HG03520 (cell line): Measurements from ENCODE around the gene SCAF1.

ENCODE experiments used
- ATAC-seq: cut with Tn5 transposase; IDR thresholded peaks from one replicate; pipeline ENCODE4 v1.9.1; 2021; ENCODE audit warnings: mild to moderate bottlenecking, moderate library complexity; ENCODE audit not compliant: unreplicated experiment

The SCAF1 gene

GRCh38 chr19:49645592-49645991 is 3.6 kb downstream of the SCAF1 start:
- ATAC-seq: no peak

DNA sequence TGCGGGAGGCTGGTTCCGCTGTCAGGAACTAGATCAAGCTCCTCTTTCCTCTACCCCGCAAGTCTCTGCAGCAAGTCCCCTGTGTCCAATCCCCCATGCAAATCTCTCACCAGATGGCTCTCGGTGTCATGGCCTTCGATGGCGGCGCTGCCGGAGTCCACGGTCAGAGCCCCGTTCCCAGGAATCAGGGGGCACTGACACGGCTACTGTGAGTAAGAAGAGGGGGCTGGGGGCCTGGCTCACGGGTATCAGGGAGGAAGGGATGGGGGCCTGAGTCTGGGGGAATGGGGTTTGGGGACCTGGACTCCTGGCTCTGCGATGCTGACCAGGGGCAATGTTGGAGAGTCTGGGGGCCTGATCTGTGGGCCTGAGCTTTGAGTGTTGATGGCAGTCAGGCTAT is 4.0 kb downstream of the SCAF1 start:
- no peak for ATAC-seq

GRCh38 chr19:49646586-49646985 is 4.6 kb downstream of the SCAF1 start:
- ATAC-seq: no peak

- no peak for ATAC-seq
Observed at GRCh38 chr19:49651029-49651819, 9.2 kb downstream of the SCAF1 start.

GRCh38 chr19:49651820-49652550 is 10.0 kb downstream of the SCAF1 start:
- no peak for ATAC-seq

GRCh38 chr19:49652551-49653465 is 10.8 kb downstream of the SCAF1 start:
- no peak for ATAC-seq

GRCh38 chr19:49653466-49653806 is 11.4 kb downstream of the SCAF1 start:
- ATAC-seq: no peak

- ATAC-seq: no peak
Observed at GRCh38 chr19:49654581-49654980, 12.6 kb downstream of the SCAF1 start.

- no peak for ATAC-seq
Observed at GRCh38 chr19:49655570-49656455, 13.8 kb downstream of the SCAF1 start.

- ATAC-seq: no peak
Observed at GRCh38 chr19:49656456-49657109, 14.6 kb downstream of the SCAF1 start.

DNA sequence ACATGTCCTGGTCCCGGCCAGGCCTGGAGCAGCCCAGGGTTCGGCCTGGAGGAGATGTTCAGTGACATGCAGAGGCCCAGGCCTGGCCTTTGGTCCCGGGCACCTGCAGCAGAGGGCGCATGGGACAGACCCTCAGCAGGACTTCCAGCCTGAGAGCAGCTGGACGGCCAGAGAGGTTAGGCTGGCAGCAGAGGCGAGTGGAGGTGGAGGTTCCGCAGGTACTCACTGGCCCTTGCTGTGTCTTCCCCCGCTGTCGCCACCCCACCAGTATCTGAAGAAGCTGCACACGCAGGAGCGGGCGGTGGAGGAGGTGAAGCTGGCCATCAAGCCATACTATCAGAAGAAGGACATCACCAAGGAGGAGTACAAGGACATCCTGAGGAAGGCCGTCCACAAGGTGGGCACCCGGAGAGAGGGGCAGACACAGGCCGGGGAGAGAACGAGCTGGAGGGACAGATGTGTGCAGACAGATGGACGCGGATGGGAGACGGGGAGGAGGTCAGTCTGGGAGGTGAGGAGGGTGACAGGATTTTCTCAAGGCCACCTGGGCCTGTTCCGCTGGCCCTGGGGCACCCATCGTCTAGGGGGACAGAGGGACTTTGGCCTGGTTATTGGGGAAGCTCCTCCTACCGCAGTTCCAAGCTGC is 15.6 kb downstream of the SCAF1 start:
- no peak for ATAC-seq

DNA sequence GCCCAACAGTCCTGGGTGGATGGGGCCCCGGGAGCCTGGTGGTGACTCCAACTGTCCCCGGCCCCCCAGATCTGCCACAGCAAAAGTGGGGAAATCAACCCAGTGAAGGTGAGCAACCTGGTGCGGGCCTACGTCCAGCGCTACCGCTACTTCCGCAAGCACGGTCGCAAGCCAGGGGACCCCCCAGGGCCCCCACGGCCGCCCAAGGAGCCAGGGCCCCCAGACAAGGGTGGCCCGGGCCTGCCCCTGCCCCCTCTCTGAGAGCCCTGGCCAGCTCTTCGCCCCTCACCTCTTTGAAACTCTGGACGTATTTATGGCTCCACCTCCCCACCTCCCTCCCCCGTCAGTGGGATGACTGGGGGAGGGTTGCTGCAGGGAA is 16.1 kb downstream of the SCAF1 start:
- ATAC-seq: no peak

GRCh38 chr19:49658566-49659442 is 16.8 kb downstream of the SCAF1 start:
- ATAC-seq: no peak

DNA sequence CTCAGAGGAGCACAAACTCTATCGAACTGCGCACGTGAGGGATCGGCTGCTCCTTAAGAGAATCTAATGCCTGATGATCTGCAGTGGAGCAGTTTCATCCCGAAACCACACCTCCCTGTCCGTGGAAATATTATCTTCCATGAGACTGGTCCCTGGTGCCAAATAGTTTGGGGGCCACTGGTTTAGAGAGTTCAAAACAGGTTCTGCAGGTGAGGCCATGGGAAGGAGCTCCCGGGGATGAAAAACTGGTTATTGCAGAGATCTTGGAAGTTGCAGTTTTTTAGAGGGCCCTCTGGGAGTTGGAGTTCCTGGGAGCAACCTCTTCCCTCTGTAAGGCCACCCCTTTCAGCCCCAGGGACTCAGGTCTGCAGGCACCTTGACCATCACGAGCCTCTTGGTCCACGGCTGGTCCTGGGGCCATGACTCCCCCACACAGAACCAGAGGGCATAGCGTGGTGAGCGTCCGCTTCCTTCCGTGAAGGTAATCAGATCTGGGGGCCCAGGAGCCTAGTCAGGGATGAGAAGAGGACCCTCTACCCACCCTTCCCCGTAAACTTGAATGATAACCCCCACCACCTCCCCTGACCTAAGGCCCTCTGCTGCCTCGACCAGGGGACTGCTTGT is 18.4 kb downstream of the SCAF1 start:
- no peak for ATAC-seq

DNA sequence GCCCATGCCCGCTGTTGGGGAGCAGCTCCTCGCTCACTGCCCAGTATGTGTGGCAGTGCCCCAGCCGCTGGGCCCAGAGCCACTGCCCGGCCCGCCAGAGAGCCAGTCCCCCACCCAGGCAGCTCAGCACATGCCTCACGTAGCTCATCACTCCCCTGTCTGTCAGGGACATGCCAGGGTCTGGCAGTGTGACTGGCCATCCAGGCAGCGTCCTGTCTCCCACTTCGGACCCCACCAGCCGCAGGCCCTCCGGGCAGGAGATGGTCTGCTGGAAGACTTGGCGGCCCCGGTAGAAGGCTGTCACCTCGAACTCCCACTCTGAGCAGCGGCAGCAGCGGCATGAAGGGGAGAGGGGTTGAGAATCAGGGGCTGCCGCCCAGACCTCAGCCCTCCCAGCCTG is 20.0 kb downstream of the SCAF1 start:
- no peak for ATAC-seq

- no peak for ATAC-seq
Observed at GRCh38 chr19:49663224-49663623, 21.2 kb downstream of the SCAF1 start.

GRCh38 chr19:49664171-49665035 is 22.4 kb downstream of the SCAF1 start:
- no peak for ATAC-seq
